Activated CD4-positive, alpha-beta memory T cell treated with anti-CD3 and anti-CD28 coated beads, Interleukin-2, amount 10 ng/mL, durations not matched to agents 7 days and 5 days (primary cell): ENCODE results near the gene GNG14. TPM values are rescaled to one million over a fixed set of nuclear protein-coding genes. Genes with fewer than 3 reads are reported as not detected.
"Not testable (repeated sequence)": the region's sequence is repeated elsewhere in the genome, so short reads cannot be mapped to it uniquely, and the experiment has no call there.

ENCODE experiments used
- CTCF ChIA-PET: fragments of 350-600 bp; sonication (Branson Sonifier 250); formaldehyde crosslinking; loops from one replicate; lab custom pipeline; 2021; ENCODE audit warnings: antibody characterized with exemption, inconsistent platforms; lab: Charles Lee
- POLR2A ChIA-PET: fragments of 350-600 bp; sonication (Branson Sonifier 250); formaldehyde crosslinking; loops from one replicate; lab custom pipeline; 2021; ENCODE audit warnings: antibody characterized with exemption; lab: Charles Lee
- DNase-seq: peaks from one replicate; pipeline ENCODE4 v3.0.0-alpha.2; 2020
- H3K27ac Mint-ChIP-seq: one replicate; pipeline ENCODE4 v1.8.0; 2021; ENCODE audit warnings: mild to moderate bottlenecking, mixed read lengths
- H3K27me3 Mint-ChIP-seq: one replicate; pipeline ENCODE4 v1.8.0; 2021; ENCODE audit warnings: mixed read lengths
- H3K36me3 Mint-ChIP-seq: one replicate; pipeline ENCODE4 v1.8.0; 2021; ENCODE audit warnings: low read depth, mixed read lengths
- H3K4me1 Mint-ChIP-seq: one replicate; pipeline ENCODE4 v1.8.0; 2021; ENCODE audit warnings: mixed read lengths
- H3K4me3 Mint-ChIP-seq: one replicate; pipeline ENCODE4 v1.8.0; 2021; ENCODE audit warnings: mild to moderate bottlenecking, mixed read lengths
- H3K9me3 Mint-ChIP-seq: one replicate; pipeline ENCODE4 v1.8.0; 2021; ENCODE audit warnings: mixed read lengths
- total RNA-seq, 2 experiments: library from RNA; stranded (reverse); gene quantifications; one replicate each; pipeline ENCODE4 v1.2.3, GENCODE V29; 2021

GNG14 gene
- total RNA-seq, 2 experiments from 2014 or later = not detected

- DNase-seq = peak; percentile 72
- peaks cover 62% of the 10 kb centered on the region for H3K4me1 Mint-ChIP-seq
- peaks cover 34% of the 10 kb centered on the region for H3K36me3 Mint-ChIP-seq
- no peaks in the 10 kb centered on the region for H3K27me3 Mint-ChIP-seq
- H3K4me3 Mint-ChIP-seq = peak overlapping the region; percentile 89
- CTCF ChIA-PET = interaction anchor here (0.6 to 7.0 kb wide), 7 partner anchors 9 to 146 kb away, joined by 4 to 44 read pairs (median 5); partner anchors contain the start of genes ZNF490 and ZNF791
- H3K9me3 Mint-ChIP-seq = no peaks in the 10 kb centered on the region
- H3K27ac Mint-ChIP-seq = peak overlapping the region; percentile 97
- POLR2A ChIA-PET = interaction anchor here (0.9 to 5.4 kb wide), 10 partner anchors 9 to 335 kb away, joined by 3 to 37 read pairs (median 4); partner anchors contain the start of genes DHPS, RNASEH2A, TNPO2 and ZNF490
These were observed 18.9 kb upstream of the GNG14 start for GRCh38 chr19:12668932-12669269.

GRCh38 chr19:12669270-12670158 is 18.3 kb upstream of the GNG14 start:
- Mint-ChIP-seq H3K4me1 (peaks cover 56% of the 10 kb centered on the region), H3K27ac (peak overlapping the region; percentile 97), H3K4me3 (peak overlapping the region; percentile 89), H3K27me3 (no peaks in the 10 kb centered on the region), H3K36me3 (peaks cover 34% of the 10 kb centered on the region), H3K9me3 (no peaks in the 10 kb centered on the region)
- DNase-seq = peak; percentile 80
- ChIA-PET CTCF (interaction anchor here (1.3 to 7.0 kb wide), 5 partner anchors 9 to 126 kb away, joined by 4 to 44 read pairs (median 5); partner anchors contain the start of genes ZNF490 and ZNF791), POLR2A (interaction anchor here (0.9 to 5.4 kb wide), 10 partner anchors 9 to 136 kb away, joined by 3 to 37 read pairs (median 4); partner anchors contain the start of genes DHPS, RNASEH2A, TNPO2 and ZNF490)

- H3K4me3 Mint-ChIP-seq = peak overlapping the region; percentile 89
- H3K27ac Mint-ChIP-seq = peak overlapping the region; percentile 97
- no peaks in the 10 kb centered on the region for H3K27me3 Mint-ChIP-seq
- DNase-seq = no peak
- ChIA-PET POLR2A (interaction anchor here (0.9 to 5.4 kb wide), 7 partner anchors 8 to 106 kb away, joined by 3 to 37 read pairs (median 14); partner anchors contain the start of genes DHPS and TNPO2), CTCF (interaction anchor here (1.7 to 7.0 kb wide), 2 partner anchors 8 to 106 kb away, joined by 5 to 44 read pairs; no protein-coding TSS in a partner anchor)
- H3K9me3 Mint-ChIP-seq = no peaks in the 10 kb centered on the region
- peaks cover 34% of the 10 kb centered on the region for H3K36me3 Mint-ChIP-seq
- peaks cover 48% of the 10 kb centered on the region for H3K4me1 Mint-ChIP-seq
These were observed 17.5 kb upstream of the GNG14 start for GRCh38 chr19:12670159-12670928.

- Mint-ChIP-seq H3K36me3 (peaks cover 48% of the 10 kb centered on the region), H3K27ac (no peak overlapping the region), H3K4me1 (peaks cover 39% of the 10 kb centered on the region), H3K27me3 (no peaks in the 10 kb centered on the region), H3K9me3 (no peaks in the 10 kb centered on the region), H3K4me3 (no peak overlapping the region)
- ChIA-PET POLR2A (interaction anchor here (0.8 to 3.2 kb wide), 5 partner anchors 9 to 177 kb away, joined by 3 to 19 read pairs (median 4); partner anchors contain the start of gene DHPS), CTCF (interaction anchor here (0.6 to 7.0 kb wide), 7 partner anchors 9 to 122 kb away, joined by 3 to 44 read pairs (median 3); partner anchors contain the start of gene DHPS)
- no peak for DNase-seq
These were observed 15.1 kb upstream of the GNG14 start for GRCh38 chr19:12672744-12673143.

- Mint-ChIP-seq H3K9me3 (no peaks in the 10 kb centered on the region), H3K27me3 (no peaks in the 10 kb centered on the region), H3K4me3 (no peak overlapping the region), H3K4me1 (peaks cover 32% of the 10 kb centered on the region), H3K36me3 (peaks cover 60% of the 10 kb centered on the region), H3K27ac (no peak overlapping the region)
- ChIA-PET CTCF (interaction anchor here (1.4 to 2.1 kb wide), 4 partner anchors 85 to 120 kb away, joined by 5 to 6 read pairs (median 5); no protein-coding TSS in a partner anchor), POLR2A (no interaction called here)
- no peak for DNase-seq
These were observed 12.4 kb upstream of the GNG14 start for GRCh38 chr19:12675399-12675798.

- peaks cover 28% of the 10 kb centered on the region for H3K4me1 Mint-ChIP-seq
- H3K27ac Mint-ChIP-seq = no peak overlapping the region
- DNase-seq = no peak
- H3K9me3 Mint-ChIP-seq = no peaks in the 10 kb centered on the region
- CTCF ChIA-PET = interaction anchor here (0.8 to 2.1 kb wide), 8 partner anchors 45 to 171 kb away, joined by 3 to 6 read pairs (median 5); no protein-coding TSS in a partner anchor
- no peak overlapping the region for H3K4me3 Mint-ChIP-seq
- POLR2A ChIA-PET = interaction anchor here (1.3 to 1.4 kb wide), 2 partner anchors 20 to 124 kb away, joined by 4 to 10 read pairs; partner anchors contain the start of gene FBXW9
- peaks cover 62% of the 10 kb centered on the region for H3K36me3 Mint-ChIP-seq
- H3K27me3 Mint-ChIP-seq = no peaks in the 10 kb centered on the region
These were observed 11.9 kb upstream of the GNG14 start for GRCh38 chr19:12675940-12676339.

- ChIA-PET POLR2A (interaction anchor here (1.3 to 1.4 kb wide), 2 partner anchors 20 to 124 kb away, joined by 4 to 10 read pairs; partner anchors contain the start of gene FBXW9), CTCF (interaction anchor here (0.8 to 2.1 kb wide), 10 partner anchors 20 to 171 kb away, joined by 3 to 12 read pairs (median 5); partner anchors contain the start of gene FBXW9)
- Mint-ChIP-seq H3K27ac (no peak overlapping the region), H3K27me3 (no peaks in the 10 kb centered on the region), H3K9me3 (no peaks in the 10 kb centered on the region), H3K36me3 (peaks cover 65% of the 10 kb centered on the region), H3K4me1 (peaks cover 32% of the 10 kb centered on the region), H3K4me3 (no peak overlapping the region)
- DNase-seq = peak; percentile 87
These were observed 11.4 kb upstream of the GNG14 start for GRCh38 chr19:12676384-12676792.

- Mint-ChIP-seq H3K4me3 (no peak overlapping the region), H3K36me3 (peaks cover 63% of the 10 kb centered on the region), H3K4me1 (peaks cover 30% of the 10 kb centered on the region), H3K27me3 (no peaks in the 10 kb centered on the region), H3K9me3 (no peaks in the 10 kb centered on the region), H3K27ac (no peak overlapping the region)
- ChIA-PET POLR2A (interaction anchor here (1.3 to 1.4 kb wide), 2 partner anchors 19 to 125 kb away, joined by 4 to 10 read pairs; partner anchors contain the start of gene FBXW9), CTCF (interaction anchor here (0.8 to 1.8 kb wide), 9 partner anchors 11 to 170 kb away, joined by 3 to 12 read pairs (median 5); partner anchors contain the start of genes FBXW9, MAN2B1 and WDR83)
- DNase-seq = no peak
These were observed 10.9 kb upstream of the GNG14 start for GRCh38 chr19:12676928-12677327.

GRCh38 chr19:12678039-12678438 is 9.8 kb upstream of the GNG14 start:
- not testable (repeated sequence) for H3K4me3 Mint-ChIP-seq, DNase-seq, H3K27me3 Mint-ChIP-seq, H3K9me3 Mint-ChIP-seq, H3K27ac Mint-ChIP-seq
- ChIA-PET CTCF (interaction anchor here (0.6 to 1.8 kb wide), 7 partner anchors 9 to 1054 kb away, joined by 4 to 12 read pairs (median 5); partner anchors contain the start of genes FBXW9, GET3, MAN2B1 and TRIR), POLR2A (interaction anchor here (1.0 to 1.5 kb wide), 3 partner anchors 9 to 67 kb away, joined by 3 to 5 read pairs (median 4); partner anchors contain the start of genes ZNF490 and ZNF791)
- Mint-ChIP-seq H3K4me1 (peaks cover 28% of the 10 kb centered on the region), H3K36me3 (peaks cover 57% of the 10 kb centered on the region)

- H3K9me3 Mint-ChIP-seq = no peaks in the 10 kb centered on the region
- H3K27me3 Mint-ChIP-seq = no peaks in the 10 kb centered on the region
- H3K4me3 Mint-ChIP-seq = peak overlapping the region; percentile 94
- DNase-seq = no peak
- CTCF ChIA-PET = interaction anchor here (1.2 kb wide), 1 partner anchor 116 kb away, joined by 4 read pairs; no protein-coding TSS in a partner anchor
- H3K36me3 Mint-ChIP-seq = peaks cover 44% of the 10 kb centered on the region
- H3K4me1 Mint-ChIP-seq = peaks cover 29% of the 10 kb centered on the region
- POLR2A ChIA-PET = interaction anchor here (2.8 to 3.2 kb wide), 2 partner anchors 11 to 14 kb away, joined by 13 to 23 read pairs; partner anchors contain the start of genes MAN2B1 and WDR83
- no peak overlapping the region for H3K27ac Mint-ChIP-seq
These were observed 7.8 kb upstream of the GNG14 start for GRCh38 chr19:12680034-12680433.
